ENCODE data around the gene TSPAN6. TPM values are rescaled to one million over a fixed set of nuclear protein-coding genes. Genes with fewer than 3 reads are reported as not detected.

TSPAN6 gene
- total and polyA plus RNA-seq, 2 of the 13 experiments (the other 11 are each of a cell fraction or from before 2014, with no cell fraction given): 78.9 to 133 TPM

DNA sequence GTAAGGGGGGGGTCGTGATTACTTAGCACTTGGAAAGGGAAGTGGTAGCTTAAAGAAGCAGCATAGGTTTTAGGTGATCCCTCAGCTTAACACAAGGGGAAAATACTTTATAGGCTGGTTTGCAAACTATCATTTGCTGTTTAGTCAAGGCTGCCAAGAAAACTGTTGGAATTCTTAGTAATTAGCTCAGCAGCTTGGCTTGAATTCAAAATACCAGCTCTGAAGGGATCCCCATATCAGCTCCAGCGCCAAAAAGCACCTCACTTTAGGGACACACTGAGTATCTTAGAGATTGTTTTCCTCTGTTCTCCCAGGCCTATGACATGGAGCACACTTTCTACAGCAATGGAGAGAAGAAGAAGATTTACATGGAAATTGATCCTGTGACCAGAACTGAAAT lies 43.0 kb downstream of the TSPAN6 start:
- Histone ChIP-seq H3K36me3 (replicated peaks in 1 of 2; ENCODE audit: control insufficient read depth in 1 of 2, insufficient read depth in 2 of 2, low read length in 2 of 2) (no peaks in the 10 kb centered on the region), H3K4me3 (replicated peaks in 1 of 3; ENCODE audit: insufficient read depth in 1 of 3, low read depth in 2 of 3, low read length in 3 of 3) (no peak overlapping the region), H3K79me2 (ENCODE audit: insufficient read depth, low read length) (no peaks in the 10 kb centered on the region), H3K4me1 (ENCODE audit: insufficient read depth, low read length) (peaks cover 22% of the 10 kb centered on the region), H3K9me3 (ENCODE audit: low read length) (no peaks in the 10 kb centered on the region), H3K4me2 (ENCODE audit: low read depth, low read length) (no peak overlapping the region), H2AFZ (ENCODE audit: low read length) (no peak overlapping the region), H3K9ac (ENCODE audit: insufficient read depth, low read depth, low read length) (no peak overlapping the region), H3K27ac (ENCODE audit: extremely low read length, insufficient read depth, low read length) (no peak overlapping the region), H3K27me3 (ENCODE audit: control insufficient read depth in 1 of 2, insufficient read depth in 2 of 2, low read length in 2 of 2) (no peaks in the 10 kb centered on the region), H4K20me1 (ENCODE audit: insufficient read depth, low read length) (no peaks in the 10 kb centered on the region)
- TF ChIP-seq, protein P1, sequence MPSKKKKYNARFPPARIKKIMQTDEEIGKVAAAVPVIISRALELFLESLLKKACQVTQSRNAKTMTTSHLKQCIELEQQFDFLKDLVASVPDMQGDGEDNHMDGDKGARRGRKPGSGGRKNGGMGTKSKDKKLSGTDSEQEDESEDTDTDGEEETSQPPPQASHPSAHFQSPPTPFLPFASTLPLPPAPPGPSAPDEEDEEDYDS (CRISPR knock-in tag; IDR thresholded peaks at IDR 0.05): no peak
- no peak for TF ChIP-seq ZNF772 (CRISPR knock-in tag; IDR thresholded peaks at IDR 0.05)
- no peak for TF ChIP-seq MAF1 (CRISPR knock-in tag; IDR thresholded peaks at IDR 0.05; ENCODE audit: borderline replicate concordance)
- no peak for TF ChIP-seq PHB2 (IDR thresholded peaks at IDR 0.05; ENCODE audit: partially characterized antibody)
- no peak for TF ChIP-seq RARA (CRISPR knock-in tag; IDR thresholded peaks at IDR 0.05)
- TF ChIP-seq, protein P2, sequence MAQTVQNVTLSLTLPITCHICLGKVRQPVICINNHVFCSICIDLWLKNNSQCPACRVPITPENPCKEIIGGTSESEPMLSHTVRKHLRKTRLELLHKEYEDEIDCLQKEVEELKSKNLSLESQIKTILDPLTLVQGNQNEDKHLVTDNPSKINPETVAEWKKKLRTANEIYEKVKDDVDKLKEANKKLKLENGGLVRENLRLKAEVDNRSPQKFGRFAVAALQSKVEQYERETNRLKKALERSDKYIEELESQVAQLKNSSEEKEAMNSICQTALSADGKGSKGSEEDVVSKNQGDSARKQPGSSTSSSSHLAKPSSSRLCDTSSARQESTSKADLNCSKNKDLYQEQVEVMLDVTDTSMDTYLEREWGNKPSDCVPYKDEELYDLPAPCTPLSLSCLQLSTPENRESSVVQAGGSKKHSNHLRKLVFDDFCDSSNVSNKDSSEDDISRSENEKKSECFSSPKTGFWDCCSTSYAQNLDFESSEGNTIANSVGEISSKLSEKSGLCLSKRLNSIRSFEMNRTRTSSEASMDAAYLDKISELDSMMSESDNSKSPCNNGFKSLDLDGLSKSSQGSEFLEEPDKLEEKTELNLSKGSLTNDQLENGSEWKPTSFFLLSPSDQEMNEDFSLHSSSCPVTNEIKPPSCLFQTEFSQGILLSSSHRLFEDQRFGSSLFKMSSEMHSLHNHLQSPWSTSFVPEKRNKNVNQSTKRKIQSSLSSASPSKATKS (CRISPR knock-in tag; IDR thresholded peaks at IDR 0.05): no peak
- no peak for TF ChIP-seq MYNN (CRISPR knock-in tag; IDR thresholded peaks at IDR 0.05; ENCODE audit: low read depth)
- no peak for TF ChIP-seq ZNF773 (CRISPR knock-in tag; IDR thresholded peaks at IDR 0.05; ENCODE audit: borderline replicate concordance)
- no peak for TF ChIP-seq CBX1 (IDR thresholded peaks at IDR 0.05; ENCODE audit: low read depth)
- TF ChIP-seq ZNF530 (CRISPR knock-in tag; IDR thresholded peaks at IDR 0.05; ENCODE audit: low read depth): no peak
- in situ Hi-C loops (cut with HindIII; ENCODE audit: extremely low pct_ligation_motif_present, low pct_unique_long_range_greater_than_20kb) (no loop called here), intact Hi-C loops (cut with micrococcal nuclease; ENCODE audit: unreplicated experiment) (no loop called here)
- ATAC-seq (no peak), FAIRE-seq (no peak), DNase-seq (ENCODE audit: low spot score) (no peak)
- 0% methylated on average over 1 of the region's 2 CpGs for WGBS (ENCODE audit: low lambda C conversion rate)
- POLR2A ChIA-PET: no interaction called here
- no TSS peak for BruUV-seq (replicated peaks)
- CTCF ChIA-PET (ENCODE audit: low intra/inter-chr PET ratio, low total read pairs): no interaction called here

Measured in HepG2 (cell line).